Left renal cortex interstitium (tissue), 4 donors: ENCODE measurements around the gene LRIF1. TPM values are rescaled to one million over a fixed set of nuclear protein-coding genes. Genes with fewer than 3 reads are reported as not detected.
"Not testable (repeated sequence)": the region's sequence is repeated elsewhere in the genome, so short reads cannot be mapped to it uniquely, and the experiment has no call there.

ENCODE experiments used
- DNase-seq, 4 donors: peaks; one replicate each; pipeline ENCODE4 v3.0.0-alpha.2; 2013; ENCODE audit warnings: low read depth in 4 of 4, low spot score in 2 of 4, missing footprints in 1 of 4
- polyA plus RNA-seq, 4 donors: library from polyadenylated mRNA; unstranded; fragments of 120-200 nt; gene quantifications; one replicate each; pipeline ENCODE4 v1.2.1, GENCODE V29; 2013; ENCODE audit not compliant: insufficient read length in 4 of 4

Gene LRIF1
- polyA plus RNA-seq, 4 donors: 14.6 to 19.0 (median 18.0) TPM

DNA sequence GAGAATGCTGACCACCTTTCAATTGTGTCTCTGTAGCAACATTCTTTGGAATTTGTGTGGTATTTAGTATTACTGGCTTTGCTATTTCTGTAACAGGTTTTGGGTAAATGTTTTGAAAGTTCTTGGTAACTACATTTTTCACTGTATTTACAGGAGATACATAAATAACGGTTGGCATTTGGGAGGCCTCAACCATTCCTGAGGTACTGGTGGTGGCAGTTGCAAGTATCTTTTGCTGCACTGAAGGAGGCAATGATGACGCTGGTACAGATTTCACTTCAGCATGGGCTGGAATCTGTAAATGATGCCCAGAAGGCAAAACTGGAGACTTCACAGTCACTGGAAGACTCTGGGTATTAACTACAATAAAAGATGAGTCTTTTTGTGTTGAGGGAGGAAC is 11.7 kb downstream of the LRIF1 start:
- no peak for DNase-seq

DNA sequence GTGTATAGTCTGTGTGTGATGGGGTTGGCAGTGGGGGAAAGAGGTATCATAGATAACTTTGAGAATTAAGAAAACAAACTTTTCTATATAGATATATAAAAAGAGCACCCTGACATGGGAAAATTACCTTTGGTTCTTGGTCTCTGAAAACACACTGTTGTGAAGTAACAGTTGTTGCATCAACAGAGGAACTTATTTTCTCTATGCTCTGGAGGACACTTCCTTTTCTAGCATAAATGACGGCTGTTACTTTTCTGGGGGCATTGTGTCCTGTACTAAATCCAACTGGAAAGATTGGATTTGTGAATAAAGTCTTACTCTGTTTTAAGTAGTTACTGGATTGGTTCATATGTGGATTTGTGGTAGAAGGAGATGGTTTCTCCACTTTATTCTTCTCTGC is 12.6 kb downstream of the LRIF1 start:
- no peak for DNase-seq

DNA sequence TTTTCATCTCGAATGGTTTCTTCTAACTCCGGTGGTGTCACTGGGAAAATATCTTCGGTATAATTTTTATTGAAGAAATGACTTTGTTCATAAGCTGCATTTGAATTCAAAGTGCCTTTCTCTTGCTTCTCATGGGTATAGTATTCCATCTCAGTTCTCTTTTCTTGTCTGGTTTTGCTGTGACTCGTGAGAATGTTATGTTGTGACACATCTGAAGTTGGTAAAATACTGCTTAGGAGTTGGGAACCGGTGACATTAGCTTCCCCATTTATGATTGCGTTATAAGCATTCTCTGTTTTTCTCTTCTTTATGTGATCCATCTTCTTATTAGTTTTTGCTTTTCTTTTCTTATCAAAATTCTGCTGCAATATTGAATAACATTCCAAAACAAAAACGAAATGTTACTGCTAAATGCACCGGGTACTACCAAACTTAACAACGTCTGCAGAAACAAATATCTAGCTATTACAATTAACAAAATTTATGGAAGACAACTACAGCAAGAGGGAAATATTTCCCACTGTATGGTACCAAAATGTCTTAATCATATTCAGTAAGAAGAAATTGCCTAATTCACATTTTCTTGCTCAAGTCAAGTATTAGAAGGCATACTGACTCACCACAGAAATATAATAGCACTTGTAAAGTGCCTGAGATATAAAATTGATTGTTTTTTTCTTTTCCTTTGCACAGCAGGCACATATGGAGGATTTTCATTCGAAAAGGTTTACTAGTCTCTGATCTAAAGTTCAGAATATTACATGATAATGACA is 15.5 kb downstream of the LRIF1 start:
- DNase-seq: no peak

DNA sequence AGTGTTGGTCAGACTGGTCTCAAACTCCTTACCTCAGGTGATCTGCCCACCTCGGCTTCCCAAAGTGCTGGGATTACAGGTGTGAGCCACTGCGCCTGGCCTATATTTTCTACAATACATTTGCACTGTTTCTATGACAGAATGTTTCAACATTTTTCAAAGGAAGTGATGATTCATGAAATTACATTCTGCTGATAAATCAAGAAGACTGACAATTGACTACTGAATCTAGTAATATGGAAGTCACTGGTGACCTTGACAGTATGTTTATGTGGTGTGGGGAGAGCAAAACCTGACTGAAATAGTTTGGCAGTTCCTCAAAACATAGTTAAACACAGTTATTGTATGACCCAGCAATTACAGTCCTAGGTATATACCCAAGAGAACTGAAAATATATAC is 18.1 kb downstream of the LRIF1 start:
- no peak for DNase-seq

DNA sequence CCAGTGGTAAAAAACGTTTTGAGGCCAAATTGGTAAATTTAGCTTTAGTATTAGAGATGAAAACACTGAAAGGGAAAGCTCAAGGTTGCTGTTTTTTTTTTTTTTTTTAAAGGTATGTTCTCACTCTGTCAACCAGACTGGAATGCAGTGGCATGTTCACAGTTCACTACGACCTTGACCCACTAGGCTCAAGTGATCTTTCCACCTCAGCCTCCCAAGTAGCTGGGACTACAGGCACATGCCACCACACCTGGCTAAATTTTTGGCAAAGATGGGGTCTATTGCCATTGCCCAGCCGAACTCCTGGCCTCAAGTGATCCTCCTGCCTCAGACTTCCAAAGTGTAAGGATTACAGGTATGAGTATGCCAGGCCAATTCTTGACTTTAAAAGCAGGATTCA is 18.9 kb downstream of the LRIF1 start:
- DNase-seq: no peak

DNA sequence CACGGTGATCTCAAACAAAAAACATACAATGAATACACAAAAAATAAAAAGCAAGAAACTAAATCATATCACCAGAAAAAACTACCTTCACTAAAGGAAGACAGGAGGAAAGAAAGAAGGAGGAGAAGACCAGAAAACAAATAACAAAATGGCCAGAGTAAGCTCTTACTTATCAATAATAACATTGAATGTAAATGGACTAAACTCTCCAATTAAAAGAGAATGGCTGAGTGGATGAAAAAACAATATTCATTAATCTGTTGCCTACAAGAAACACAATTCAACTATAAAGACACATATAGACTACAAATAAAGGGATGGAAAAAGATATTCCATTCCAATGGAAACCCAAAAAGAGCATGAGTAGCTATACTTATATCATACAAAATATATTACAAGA is 27.2 kb downstream of the LRIF1 start:
- DNase-seq: no peak

GRCh38 chr1:110931097-110931496 is 32.6 kb downstream of the LRIF1 start:
- DNase-seq: not testable (repeated sequence)

DNA sequence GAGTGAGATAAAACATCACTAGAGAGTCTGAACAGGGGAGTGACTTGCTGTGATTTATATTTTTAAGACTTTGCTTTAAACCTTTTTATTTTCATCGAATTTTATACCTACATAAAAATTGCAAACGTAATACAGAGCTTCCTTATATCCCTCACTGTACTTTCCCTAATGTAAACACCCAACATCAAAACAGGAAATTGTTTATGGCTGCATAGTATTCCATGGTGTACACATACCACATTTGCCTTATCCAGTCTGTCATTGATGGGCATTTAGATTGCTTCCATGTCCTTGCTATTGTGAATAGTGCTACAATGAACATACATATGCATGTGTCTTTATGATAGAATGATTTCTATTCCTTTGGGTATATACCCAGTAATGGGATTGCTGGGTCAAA is 34.8 kb downstream of the LRIF1 start:
- DNase-seq: no peak

- DNase-seq: no peak
These were observed 35.5 kb downstream of the LRIF1 start for GRCh38 chr1:110928191-110928590.

- no peak for DNase-seq
These were observed 36.1 kb downstream of the LRIF1 start for GRCh38 chr1:110927484-110928075.

GRCh38 chr1:110921953-110922352 is 41.8 kb downstream of the LRIF1 start:
- no peak for DNase-seq

GRCh38 chr1:110918016-110918415 is 45.7 kb downstream of the LRIF1 start:
- DNase-seq: no peak

DNA sequence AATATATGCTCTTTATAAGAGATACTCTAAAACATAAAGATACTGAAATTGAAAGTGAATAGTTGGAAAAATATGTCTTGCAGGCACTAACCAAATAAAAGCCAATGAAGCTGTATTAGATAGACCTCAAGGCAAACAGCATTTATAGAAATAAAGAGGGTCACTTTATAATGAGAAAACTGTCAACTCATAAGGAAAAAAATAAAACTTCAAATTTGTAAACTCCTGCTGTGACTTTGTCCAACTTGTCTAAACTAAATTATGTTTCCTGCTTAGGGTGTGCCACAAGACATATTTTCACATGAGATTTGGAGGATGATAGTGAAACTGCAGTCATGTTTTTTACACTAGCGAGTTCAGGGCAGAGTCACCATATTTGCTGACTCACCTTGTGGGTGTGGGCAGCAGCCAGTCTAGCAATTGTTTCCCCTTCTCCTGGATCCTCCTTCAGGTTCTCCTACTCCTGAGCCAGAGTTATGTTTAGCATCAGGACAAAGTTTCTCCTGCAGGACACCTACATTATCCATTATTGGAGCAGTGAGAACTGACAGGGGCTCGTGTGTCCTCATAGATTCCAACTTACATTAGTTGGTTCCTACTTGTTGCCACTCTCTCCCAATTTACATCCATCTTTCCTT is 46.9 kb downstream of the LRIF1 start:
- no peak for DNase-seq

GRCh38 chr1:110916274-110916668 is 47.5 kb downstream of the LRIF1 start:
- DNase-seq: no peak

GRCh38 chr1:110915804-110916203 is 47.9 kb downstream of the LRIF1 start:
- DNase-seq: no peak

DNA sequence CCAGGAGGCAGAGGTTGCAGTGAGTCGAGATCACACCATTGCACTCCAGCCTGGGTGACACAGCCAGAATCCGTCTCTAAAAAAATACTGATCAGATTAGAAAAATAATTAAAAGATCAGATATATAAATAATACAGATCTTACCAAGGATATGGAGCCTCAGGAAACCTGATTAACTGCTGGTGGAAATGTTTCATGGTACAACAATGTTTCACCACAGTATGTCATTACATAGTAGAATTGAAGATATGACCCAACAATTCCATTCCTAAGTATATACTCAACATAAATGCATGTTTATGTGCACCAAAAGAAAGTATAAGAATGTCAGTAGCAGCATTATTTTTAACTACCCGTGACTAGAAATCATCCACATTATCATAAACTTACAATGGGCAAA is 49.0 kb downstream of the LRIF1 start:
- no peak for DNase-seq

DNA sequence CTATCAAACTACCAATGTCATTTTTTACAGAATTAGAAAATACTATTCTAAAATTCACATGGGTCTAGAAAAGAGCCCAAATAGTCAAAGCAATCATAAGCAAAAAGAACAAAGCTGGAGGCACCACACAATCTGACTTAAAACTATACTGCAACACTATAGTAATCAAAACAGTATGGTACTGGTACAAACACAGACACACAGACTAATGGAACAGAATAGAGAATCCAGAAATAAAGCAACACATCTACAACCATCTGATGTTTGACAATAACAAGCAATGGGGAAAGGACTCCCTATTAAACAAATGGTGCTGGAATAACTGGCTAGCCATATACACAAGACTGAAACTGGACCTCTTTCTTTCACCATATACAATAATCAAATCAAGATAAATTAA is 50.9 kb downstream of the LRIF1 start:
- DNase-seq: no peak

DNA sequence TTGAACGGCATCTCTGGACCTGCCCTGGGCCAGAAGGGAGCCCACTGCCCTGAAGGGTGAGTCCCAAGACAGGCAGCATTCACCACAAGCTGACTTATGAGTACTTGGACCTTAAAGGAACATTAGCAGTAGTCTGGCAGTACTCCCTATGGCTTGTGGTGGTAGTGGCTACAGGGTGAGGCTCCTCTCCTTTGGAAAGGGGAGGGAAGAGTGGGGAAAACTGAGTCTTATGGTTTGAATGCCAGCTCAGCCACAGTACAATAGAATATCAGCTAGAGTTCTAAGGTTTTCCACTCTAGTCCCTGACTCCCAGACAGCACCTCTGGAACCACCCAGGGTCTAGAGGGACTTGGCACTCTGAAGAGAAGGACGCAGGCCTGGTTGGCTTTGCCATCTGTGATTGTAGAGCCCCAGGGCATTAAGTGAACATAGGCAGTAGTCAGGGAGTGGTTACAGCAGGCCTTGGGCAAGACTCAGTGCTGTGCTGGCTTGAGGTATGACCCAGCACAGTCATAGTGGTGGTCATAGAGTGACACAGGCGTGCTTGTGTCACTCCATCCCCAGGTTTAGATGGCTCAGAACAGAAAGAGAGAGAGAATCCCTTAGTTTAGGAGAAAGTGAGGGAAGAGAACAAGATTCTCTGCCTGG is 59.7 kb downstream of the LRIF1 start:
- no peak for DNase-seq

GRCh38 chr1:110902820-110903463 is 60.8 kb downstream of the LRIF1 start:
- no peak for DNase-seq

DNA sequence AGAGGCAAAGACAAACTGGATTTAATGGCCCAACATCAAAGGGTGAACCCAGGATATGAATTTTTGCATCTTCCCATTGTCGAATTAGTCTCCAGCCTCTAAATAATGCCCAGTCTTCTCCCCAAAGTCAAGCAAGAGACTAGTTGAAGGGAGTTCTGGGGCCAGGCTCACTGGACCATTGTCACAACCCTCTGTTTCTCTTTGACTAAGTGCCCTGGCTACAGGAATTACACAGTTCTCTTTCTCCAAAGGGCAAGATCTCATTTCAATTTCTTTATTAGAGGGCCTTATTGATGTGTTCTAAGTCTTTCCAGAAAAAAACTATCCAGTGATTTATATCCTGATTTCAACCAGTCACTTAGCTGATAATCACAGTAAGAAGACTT is 64.3 kb downstream of the LRIF1 start:
- DNase-seq: no peak
